DLD1 (cell line): ENCODE data around the gene NIF3L1.
"Not testable (repeated sequence)": the region's sequence is repeated elsewhere in the genome, so short reads cannot be mapped to it uniquely, and the experiment has no call there.

ENCODE experiments used
- in situ Hi-C: cut with HindIII; loops from 2 replicates; pipeline ENCODE4 v1.10.0; 2017; ENCODE audit warnings: low sequenced_read_pairs

The NIF3L1 gene

DNA sequence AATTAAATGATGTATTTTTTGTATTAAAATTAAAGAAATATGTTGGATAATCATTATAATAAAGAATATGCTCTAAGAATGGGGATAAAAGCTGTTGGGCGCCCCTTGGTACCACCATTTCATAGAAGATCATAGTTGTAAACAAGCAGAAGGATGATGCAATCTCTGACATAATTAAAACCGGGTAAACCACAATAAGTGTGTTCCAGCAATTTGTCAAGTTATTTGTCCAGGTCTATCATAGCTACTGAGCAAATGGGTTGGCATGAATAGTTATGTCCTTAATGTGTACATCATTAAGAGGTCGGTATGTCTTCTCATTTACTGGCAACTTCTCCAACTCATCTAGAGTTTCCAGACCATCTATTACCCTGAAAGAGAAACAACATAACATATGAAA is 18.0 kb upstream of the NIF3L1 start:
- in situ Hi-C loops = no loop called here

DNA sequence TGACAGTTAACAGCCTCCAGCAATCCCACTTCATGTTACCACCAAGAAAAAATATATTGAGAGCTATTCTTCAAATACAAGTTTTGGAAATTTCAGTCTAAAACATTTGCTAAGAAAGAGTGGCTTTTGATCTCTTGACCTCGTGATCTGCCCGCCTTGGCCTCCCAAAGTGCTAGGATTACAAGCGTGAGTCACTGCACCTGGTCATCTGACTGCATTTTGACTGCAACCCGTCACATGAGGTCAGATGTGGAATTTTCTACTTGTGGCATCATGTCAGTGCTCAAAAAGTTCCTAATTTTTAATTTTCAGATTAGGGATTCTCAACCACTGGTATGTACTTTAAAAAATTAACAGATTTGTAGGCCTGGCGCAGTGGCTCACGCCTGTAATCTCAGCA is 15.6 kb upstream of the NIF3L1 start:
- in situ Hi-C loops = no loop called here

DNA sequence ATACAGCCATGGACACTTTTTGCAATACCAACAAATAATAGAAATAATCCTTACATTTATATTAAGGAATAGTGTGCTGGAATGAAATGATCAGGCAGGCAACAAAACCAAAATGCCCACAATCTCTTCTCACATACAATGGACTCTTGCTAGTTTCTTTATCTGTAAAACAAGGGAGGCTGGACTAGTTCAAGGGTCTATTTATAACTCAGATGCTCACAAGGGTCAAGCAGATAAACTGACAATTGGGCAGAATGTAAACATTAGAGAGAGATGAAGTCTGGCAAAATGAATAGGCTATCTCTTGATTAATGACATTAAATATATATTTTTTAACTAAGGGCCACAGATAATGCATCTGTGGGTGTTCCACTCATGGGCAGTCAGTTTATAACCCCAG is 11.7 kb upstream of the NIF3L1 start:
- in situ Hi-C loops = no loop called here

DNA sequence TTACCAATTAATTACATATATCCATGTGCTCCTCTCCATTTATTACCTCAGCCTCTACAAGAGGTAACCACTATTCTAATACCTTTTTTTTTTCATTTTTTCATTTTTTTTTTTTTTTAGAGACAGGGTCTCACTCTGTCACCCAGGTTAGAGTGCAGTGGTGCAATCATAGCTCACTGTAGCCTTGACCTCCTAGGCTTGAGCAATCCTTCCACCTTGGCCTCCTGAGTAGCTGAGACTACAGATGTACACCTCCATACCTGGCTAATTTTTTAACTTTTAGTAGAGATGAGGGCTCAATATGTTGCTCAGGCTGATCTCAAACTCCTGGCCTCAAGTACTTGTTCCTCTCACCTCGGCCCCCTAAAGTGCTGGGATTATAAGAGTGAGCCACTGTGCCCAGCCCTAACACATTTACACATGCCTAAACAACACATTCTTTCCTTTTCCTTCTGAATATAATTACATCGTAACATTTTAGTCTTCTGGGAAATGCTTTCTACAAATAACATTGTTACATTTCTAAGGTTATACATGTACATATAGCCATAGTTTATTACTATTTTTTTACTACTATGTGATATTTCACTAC is 10.8 kb upstream of the NIF3L1 start:
- in situ Hi-C loops = no loop called here

DNA sequence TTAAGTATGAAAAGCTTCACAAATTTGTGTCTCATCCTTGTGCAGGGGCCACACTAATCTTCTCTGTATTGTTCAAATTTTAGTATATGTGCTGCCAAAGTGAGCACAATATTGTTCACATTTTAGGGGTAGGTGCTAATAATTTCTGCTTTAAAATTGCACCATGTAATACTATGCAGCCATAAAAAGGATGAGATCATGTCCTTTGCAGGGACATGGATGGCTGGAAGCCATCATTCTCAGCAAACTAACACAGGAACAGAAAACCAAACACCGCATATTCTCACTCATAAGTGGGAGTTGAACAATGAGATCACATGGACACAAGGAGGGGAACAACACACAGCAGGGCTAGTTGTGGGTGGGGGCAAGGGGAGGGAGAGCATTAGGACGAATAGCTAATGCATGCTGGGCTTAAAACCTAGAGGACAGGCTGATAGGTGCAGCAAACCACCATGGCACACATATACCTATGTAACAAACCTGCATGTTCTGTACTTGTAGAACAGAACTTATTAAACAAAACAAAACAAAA is 7.4 kb upstream of the NIF3L1 start:
- in situ Hi-C loops = not testable (repeated sequence)

DNA sequence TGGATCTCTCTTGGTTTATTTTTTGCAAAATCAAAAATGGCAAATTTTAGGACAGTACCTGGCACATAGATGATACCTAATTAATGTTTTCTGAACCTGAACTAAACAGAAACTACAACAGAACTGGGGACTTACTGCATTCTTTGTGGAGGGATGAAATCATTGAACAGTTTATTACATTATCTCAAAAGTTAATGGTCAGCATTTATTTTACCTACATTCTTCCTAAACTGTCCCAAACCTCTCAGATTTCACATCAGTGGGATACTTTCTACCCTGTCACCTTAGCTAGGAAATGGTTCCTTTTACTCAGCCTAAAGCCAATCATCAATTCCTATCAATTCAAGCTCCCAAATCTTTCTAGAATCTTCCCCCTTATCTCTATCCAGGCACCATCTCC is 10.3 kb downstream of the NIF3L1 start:
- in situ Hi-C loops = no loop called here

DNA sequence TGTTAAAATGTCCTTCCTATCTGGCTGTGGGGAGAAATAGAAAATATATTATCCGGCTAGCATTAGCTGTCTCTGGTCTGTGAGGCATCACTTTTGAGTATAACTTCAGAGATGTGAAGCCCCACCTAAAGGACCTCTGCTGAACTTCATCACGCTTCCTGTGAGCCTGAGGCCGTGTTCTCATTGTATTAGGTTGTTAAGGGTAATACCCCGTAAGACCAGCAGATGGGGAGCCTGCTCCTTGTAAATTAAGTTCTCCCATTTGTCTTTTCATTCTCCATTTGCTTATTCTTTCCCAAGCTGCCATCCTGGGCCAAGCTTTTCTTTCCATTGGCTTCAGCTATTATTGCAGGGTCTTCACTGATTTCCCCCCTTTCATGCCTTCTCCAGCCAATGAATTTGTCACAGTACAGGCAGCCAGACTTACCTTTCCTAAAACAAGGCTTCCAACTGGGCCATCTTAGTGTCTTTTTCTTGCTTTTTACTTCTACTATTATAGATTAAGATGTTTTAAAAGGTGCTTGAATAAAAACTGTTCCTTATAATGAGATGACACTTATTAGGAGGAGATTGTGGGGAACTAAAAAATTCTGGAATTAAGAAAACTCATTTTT is 12.4 kb downstream of the NIF3L1 start:
- in situ Hi-C loops = no loop called here

DNA sequence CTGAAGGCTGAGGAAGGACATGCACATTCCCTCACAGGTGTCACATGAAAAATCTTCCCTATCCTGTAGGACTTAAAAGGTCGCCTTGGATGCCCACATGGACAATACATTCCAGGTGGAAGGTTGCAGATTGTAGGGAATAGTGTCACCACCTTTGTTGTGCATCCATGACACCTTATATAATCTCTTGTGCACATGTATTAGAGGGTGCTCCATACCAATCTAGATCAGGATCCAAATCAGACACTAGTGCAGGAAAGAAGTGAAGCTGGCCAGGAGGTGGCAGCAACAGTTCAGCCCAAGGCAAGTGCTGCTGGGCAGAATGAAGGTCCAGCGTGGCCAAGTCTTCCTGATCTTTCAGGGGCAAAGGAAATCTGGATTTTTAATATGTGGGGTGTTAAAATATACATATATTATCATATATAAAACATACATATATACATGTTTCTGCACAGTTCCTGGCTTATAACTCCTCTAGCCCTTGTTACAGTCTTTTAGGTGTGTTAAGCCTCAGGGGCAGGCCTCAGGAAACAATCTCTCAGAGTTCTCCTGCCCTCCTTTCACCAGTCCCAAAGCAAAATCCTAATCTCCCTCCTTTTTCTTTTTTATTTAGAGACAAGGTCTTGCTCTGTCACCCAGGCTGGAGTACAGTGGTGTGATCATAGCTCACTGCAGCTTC is 16.6 kb downstream of the NIF3L1 start:
- in situ Hi-C loops = no loop called here

DNA sequence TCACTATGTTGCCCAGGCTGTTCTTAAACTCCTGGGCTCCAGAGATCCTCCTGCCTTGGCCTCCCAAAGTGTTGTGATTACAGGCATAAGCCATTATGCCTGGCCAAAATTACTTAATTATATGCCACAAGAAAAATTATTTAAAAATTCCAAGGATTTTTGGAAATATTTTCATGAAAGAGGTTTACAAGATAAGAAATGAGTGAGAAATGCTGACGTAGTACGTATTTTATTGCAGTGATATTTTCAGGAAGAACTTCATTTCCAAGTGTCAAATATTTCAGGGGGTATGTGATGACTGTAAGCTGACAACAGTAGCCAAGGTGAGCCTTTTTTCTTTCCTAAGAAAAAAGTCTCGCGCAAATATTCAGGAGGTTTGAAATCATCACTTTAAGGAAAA is 20.8 kb downstream of the NIF3L1 start:
- in situ Hi-C loops = no loop called here

DNA sequence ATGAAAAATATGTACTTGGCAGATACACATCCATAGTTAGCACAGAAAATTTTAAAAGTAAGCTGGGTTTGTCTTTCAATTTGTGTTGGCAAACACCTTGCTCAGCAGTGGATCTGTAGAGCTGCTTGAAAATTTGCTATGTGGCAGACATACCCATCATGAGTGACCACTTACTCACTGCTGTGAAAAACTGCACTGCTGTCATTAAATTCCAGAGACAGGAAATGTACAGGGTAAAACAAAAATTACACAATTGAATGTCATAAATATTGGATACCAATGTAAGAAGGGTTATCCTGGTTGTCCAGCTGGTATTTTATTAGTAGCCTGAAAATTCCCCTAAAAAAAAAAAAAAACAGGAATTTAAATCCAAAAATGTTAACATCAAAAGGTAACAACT is 24.5 kb downstream of the NIF3L1 start:
- in situ Hi-C loops = no loop called here

DNA sequence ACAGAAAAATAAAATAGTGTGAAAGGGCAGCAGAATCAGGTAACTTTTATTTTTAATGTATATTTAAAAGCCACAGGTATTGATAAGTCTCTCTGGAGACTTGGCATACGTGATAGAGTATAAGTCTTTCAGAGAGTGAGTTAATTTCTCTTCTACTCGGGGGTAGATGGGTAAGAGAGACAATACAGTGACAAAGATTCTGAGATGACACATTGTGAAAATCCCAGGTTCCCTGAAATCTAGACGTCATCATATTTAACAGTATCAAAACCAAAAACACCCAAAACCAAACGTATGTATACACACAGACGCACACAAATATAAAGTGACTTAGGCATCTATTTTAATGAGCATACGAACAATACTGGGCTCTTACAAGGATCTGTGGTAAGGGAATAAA is 33.3 kb downstream of the NIF3L1 start:
- in situ Hi-C loops = no loop called here

DNA sequence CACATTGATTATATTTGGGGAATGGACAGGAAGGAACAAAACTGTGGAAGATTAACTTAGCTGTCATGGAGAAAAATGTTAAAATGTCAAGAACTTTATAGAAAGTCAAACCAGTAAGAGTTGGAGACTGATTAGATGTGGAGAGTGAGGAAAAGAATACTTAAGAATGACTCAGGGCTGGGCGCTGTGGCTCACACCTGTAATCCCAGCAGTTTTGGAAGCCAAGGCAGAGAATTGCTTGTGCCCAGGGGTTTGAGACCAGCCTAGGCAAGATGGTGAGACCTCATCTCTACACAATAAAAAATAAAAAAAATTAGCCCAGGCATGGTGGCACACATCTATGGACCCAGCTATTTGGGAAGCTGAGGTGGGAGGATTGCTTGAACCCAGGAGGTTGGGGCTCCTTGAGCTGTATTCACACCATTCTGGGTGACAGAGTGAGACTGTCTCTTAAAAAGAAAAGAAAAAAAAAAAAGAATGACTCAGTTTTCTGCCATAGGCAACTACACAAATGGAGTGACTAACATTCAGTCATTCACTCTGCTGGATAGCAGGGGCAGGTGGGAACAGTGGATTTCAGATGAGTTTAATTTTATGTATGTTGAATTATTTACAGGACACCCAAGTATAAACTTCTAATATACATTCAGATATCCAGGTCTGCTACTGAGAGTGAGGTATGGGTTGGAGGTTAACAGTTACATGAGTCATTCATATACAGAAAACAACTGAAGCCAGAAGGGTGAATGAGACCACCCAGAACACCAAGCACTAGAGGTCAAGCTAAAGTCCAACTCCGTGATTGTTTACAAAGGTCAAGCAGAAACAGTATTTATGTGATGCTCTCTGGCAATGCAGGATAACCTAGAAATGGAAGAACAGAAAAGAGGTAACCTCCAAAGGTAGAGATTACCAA is 40.4 kb downstream of the NIF3L1 start:
- in situ Hi-C loops = no loop called here

DNA sequence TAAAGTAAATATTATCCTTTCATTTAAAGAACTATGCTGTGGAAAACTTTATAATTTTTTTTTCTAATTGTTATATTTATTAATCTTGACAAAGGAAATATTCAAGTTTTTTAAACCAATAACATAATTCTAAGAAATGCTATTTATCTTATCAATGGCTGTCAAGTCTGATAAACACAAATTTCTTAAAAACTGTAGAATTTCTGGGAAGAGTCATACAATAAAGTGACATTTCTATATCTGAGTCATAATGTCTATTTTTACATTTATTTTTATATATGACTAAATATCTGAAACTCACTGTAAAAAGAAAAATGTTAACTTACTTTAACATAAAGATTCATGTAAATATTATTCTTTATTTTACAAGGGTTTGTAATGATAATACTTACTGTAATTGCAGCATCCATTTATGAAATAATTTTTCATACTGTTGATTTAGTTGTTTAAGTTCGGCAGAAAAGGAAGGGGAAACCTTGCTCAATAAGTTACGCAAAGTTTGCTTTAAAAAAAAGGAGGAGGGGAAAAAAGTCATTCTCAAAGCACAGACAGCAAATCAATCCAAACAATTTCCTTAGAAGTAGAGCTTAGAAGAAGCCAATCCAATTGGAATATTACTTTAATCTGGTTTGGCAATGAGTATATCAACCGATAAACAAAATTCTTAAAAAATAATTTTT is 41.9 kb downstream of the NIF3L1 start:
- in situ Hi-C loops = no loop called here

DNA sequence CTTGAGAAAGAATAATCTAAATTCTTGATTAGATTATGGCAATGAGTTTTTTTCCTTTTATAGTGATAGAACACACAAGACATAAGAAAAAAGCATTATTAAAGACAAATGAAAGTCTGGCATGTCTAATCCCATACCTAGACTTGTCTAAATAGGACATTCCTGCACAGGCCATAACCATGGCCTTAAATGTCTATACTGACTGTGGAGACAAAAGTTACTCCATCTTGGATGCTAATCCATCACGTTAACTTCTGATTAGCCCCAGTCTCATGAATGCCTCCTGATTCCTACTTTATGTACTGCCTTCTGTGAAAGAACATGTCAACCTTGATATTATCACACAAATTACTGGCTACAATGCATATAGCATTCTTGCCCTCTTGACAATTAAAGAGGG is 50.7 kb downstream of the NIF3L1 start:
- in situ Hi-C loops = no loop called here

DNA sequence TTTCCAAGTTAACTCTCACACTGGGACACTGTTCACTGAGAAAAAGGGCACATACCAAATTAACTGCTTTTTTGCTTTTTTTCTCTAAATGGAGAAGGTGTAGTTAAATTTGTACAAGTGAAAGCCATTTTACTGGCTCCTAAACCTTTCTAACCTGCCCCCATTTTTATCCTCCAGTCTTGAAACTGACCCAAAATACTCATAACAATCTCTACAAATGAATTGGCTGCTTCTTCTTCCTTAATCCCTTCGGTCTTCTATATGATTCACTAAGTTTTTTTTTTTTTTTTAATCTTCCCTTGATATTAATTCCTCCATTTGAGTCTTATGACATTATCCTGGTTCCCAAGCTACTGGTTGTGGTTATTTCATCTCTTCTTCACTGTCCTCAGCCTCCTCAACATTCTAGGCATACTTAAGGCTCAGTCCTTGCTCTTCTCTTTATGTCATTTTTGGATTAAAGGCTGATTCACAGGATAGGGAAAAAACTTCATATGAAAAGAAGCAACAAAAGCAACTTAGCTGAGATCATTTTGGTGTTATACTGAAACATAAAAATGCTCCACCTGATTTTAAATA is 54.4 kb downstream of the NIF3L1 start:
- in situ Hi-C loops = no loop called here

DNA sequence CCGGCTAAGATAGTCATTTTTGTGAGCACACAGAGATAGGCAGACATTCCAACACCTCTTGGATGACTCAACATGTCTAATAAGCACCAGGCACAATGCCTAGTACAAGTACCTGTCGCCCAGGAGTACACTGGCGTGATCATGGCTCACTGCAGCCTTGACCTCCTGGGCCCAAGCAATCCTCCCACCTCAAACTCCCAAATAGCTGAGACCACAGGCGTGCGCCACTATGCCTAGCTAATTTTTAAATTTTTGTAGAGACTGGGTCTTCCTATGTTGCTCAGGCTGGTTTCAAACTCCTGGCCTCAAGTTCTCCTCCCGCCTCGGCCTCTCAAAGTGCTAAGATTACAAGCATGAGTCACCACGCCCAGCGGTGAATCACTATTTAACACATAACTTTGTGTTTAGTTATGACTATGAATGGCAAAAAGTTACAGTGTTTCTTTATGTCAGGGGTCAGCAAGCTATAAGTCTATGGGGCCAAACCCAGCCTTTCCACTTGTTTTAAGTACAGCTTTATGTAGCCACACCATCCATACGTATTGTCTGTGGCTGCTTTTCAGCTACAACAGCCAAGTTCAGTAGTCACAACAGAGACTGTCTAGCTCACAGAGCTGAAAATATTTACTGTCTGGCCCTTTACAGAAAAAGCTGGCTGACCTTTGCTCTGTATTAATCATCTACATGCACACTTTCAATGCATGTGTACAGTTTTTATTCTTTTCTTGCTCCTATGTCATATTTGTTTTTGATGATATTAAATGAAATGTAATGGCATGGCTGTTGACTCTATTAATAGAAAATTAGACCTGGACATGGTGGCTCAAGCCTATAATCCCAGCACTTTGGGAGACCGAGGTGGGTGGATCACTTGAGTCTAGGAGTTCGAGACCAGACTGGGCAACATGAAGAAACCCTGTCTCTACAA is 55.6 kb downstream of the NIF3L1 start:
- in situ Hi-C loops = no loop called here

DNA sequence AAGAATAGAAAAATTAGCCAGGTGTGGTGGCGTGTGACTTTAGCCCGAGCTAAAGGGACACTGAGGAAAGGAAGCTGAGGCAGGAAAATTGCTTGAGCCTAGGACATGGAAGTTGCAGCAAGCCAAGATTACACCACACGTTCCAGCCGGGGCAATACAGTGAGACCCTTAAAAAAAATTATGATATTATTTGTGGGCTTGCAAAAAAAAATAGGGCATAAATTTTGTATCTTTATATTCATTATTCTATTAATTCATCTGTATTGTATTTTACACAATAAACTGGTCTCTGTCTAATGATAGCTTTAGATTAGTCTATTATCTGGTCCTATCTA is 56.2 kb downstream of the NIF3L1 start:
- in situ Hi-C loops = no loop called here

DNA sequence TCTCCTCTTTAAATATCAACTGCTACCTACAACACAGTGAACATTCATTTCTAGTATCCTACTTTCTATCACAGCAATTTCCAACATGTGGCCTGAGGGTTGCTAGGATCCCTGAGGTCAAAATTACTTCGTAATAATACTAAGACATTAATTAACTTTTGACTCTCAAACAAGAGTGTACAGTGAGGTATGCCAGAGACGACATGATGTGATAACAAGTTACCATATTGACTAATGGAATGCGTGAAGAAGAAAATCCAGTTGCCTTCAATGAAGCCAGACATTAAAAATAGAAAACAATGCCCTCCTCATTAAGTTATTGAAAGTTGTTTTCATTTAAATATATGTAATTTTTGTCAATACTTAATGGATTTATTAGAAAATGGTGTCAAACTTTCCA is 61.2 kb downstream of the NIF3L1 start:
- in situ Hi-C loops = no loop called here
